Dermis microvascular lymphatic vessel endothelial cell (primary cell): ENCODE results near the gene STAT5B. TPM values are rescaled to one million over a fixed set of nuclear protein-coding genes. Genes with fewer than 3 reads are reported as not detected.
A peak's percentile ranks its signal among the peaks of the same experiment; 100 is the strongest.
"Not testable (repeated sequence)": the region's sequence is repeated elsewhere in the genome, so short reads cannot be mapped to it uniquely, and the experiment has no call there.

Experiments
- DNase-seq, 2 donors: peaks; one replicate each; pipeline versions ENCODE4 v3.0.0 to v3.0.0-alpha.2; 2010; ENCODE audit warnings: low read depth in 2 of 2
- total RNA-seq: library from RNA; depleted of rRNA; stranded (reverse); fragments of >200 nt; gene quantifications from 2 replicates; pipeline ENCODE4 v1.2.1, GENCODE V29; 2014

The STAT5B gene
- total RNA-seq, 1 donor from 2014 or later: 25.2 TPM

DNA sequence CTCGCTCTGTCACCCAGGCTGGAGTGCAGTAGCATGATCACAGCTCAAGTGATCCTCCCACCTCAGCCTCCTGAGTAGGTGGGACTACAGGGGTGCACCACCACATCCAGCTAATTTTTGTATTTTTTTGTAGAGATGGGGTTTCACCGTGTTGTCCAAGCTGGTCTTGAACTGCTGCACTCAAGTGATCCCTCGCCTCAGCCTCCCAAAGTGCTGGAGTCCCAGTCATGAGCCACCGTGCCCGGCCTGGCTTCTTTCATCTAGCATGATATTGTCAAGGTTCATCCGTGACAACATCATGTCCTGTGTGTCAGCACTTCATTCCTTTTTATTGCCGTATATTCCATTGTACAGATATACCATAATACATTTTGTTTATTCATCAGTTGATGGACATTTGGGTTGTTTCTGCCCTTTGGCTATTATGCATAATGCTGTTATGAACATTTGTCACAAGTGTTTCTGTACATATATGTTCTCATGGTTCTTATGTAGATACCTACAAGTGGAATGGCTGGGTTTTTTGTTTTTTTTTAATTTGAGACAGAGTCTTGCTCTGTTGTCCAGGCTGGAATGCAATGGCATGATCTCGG lies 78.5 kb downstream of the STAT5B start:
- DNase-seq: no peak

DNA sequence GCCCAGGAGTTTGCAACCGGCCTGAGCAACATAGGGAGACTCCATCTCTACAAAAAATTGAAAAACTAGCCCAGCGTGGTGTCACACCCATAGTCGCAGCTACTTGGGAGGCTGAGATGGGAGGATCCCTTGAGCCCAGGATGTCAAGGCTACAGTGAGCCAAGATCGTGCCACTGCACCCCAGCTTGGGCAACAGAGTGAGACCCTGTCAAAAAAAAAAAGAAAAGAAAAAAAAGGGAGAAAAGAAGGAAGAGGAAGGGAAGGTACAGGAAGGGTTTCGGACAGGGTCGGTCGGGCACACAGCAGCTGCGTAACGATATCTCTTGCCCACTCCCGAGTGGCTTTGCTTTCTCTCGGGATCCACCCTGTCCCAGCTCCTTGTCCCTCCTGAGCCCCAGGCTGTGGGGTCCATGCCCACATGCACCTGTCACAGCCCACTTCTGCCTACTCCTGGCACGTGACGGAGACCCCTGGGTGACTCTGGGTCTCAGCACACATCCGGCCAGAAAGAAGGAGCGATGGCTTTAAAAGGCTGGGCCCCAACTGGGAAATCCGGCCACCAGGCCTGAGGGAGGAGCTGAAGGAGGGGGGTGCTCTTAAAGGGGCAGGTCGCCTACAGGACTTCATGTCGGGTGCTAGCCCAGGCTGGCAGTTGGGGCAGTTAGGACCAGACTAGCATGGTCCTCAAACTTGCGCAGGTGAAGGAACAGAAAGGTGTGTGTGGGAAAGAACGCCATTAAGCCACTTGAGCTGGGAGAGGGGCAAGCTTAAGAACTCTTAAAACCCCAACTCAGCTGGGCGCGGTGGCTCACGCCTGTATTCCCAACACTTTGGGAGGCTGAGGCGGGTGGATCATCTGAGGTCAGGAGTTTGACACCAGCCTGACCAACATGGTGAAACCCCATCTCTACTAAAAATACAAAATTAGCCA lies 82.0 kb downstream of the STAT5B start, which contains the start of gene GHDC:
Gene GHDC (minus strand): TSS at position 526 of the 931 bp plus-strand sequence. CDS start 913 bp downstream, outside the sequence.
- DNase-seq: peak; percentile 61 to 68

DNA sequence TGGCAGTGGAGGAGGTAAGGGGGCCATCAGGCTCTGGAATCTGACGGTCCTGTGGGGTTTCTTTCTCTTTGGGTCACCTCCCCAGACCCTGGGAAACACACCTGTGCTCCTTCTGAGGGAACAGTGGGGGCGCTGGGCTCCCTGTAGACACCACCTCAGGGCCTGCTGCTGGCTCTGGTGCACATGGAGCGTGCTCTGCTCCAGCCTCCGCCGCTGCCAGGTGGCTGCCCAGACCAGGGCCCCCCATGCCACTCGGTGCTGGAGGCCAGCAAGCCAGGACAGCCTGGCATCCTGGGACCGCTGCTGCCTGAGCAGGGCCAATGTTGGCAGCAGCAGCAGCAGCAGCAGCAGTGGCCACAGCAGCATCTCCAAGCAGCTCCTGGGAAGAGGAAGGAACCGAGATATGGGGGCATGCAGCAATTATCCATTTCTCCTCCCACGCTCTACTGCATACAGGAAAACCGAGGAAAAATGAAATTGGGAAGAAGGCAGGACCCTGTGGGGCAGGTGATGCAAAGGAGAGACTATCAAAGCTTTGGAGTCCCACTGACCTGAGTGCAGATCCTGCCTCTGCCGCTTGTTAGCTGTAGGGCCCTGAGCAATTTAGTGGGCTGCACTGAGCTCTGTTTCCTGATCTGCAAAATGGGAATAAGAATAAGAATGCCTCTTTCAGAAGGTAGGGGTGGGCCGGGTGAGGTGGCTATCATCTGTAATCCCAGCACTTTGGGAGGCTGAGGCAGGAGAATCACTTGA lies 82.8 kb downstream of the STAT5B start:
- DNase-seq: no peak

DNA sequence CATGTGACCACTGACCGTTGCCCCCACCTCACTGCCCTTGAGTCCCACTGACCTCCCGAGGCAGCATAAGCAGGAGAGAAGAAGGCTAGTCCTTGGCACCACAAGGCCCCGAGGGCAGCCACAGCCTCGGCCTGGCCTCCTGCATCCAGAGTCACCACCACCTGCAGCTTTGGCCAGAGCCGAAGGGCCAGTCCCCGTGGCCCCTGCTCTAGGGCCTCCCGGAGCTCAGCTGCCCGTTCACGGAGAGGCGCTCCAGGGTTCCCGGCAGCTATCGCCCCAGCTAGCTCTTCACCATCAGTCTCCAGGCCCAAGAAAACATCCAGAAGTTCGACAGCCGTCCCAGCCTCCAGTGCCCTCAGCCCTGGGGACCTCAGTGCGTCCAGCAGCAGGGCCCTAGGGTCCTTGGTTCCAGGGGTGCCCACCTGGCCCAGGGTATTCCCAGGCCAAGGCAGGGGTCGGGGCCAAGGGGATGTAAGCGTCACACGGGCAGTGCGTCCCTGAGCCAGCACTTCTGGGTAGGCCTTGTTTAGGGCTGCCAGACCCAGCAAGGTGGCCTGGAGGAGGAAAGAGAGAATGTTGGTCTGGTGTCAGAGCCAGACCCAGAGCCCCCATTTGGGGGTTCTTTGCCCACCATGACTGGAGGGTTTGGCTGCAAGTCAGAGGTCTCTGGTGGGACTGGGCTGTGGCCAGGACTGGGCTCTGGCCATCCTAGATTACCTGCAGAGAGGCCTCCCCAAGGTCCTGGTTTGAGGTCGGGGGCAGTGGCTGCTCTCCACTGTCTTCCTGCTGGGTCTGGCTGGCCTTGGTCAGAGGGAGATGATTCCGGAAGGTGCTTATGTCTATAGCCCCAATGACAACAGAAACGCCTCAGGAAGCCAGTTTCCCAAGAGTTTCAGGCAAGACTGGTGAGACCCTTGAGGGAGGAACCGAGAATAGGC lies 83.7 kb downstream of the STAT5B start:
- DNase-seq: no peak

GRCh38 chr17:42191275-42191608 lies 84.9 kb downstream of the STAT5B start:
- no peak for DNase-seq

DNA sequence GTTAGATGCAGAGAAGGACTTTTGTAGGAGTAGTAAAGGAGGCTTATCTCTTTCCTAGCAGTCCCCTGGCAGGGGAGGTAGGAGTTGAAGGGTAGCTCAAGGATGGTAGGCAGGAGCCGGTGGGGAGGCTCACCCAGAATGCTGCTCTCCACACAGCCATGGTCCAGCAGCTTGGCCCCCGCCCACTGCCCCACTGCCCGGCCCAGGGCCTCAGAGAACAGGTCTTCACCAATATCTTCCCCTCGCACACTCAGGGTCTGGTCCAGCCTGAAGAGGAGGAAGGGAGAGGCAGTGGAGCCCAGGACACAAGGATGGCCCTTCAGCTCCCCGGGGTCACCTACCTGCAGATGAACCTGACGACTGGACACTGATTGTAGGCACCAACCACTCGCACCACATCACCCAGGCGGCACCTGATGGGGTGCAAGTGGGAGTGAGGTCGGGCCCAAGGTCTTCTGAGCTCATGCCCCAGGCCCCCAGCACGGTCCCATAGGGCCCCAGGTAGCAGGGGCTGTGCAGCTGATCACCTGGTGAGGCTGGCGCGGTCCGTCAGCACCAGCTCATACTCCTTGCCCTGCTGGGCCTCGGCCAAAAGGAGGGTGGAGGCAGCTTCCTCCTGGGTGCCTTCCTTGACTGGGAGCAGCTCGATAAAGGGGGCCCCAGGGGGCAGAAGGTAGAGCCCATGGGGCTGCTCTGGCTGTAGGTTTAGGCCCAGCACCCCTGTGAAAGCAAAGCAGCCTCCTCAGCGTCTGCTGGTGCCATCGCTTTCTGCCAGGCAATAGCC lies 85.5 kb downstream of the STAT5B start:
- DNase-seq: no peak

DNA sequence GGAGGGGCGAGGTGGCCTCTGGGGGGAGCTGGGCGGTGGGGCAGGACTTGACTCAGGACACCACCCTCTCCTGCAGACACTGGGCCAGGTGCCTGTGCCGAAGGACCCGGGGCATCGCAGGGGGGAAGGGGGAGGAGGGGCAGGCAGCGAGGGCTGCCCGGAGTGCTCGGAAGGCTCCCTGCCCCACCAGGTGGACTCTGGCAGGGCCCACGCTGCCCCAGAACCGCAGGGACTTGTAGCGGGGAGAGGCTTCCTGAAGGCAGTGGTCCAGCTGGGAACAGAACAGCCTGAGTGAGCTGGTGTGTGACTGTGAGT lies 86.6 kb downstream of the STAT5B start:
- DNase-seq: no peak

DNA sequence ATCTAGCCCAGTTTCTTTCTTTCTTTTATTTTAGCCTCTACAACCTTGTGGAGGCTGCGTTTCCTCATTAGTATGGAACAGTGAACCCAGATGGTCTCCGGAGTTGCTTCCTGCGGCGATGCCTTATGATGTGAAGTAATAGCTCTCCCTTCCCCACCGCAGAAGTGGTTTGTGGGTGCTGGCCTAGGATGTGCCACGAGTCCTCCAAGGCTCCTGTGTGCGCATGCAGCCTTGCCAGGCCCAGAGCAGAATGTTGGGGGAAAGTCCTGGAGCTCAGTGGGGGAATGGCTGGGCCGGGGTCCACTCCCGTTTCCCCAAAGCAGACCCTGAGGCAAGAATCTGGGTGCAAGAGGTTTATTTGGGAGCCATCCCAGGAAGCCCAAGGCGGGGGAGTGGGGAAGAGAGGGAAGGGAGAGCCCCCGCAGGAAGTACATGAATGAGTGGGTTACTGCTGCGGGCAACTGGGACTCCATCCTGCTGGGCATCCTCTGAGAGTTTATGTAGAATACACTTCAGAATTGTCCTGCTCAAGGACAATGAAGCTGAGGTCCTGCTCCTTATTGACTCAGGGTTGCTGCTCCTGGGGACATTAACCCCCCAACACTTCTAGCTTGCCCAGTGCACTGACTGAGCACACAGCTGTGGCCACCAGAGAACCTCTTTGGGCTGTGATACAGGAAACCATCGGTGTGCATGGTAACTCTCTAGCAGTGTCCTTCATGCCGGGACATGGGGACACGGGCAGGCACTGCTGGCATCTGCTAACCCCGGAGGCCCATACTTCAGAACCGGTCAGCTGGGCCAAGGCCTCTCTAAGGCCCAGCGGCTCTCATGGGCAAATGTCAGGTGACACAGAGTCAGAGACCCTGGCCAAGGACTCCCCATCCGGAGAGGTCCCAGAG lies 87.2 kb downstream of the STAT5B start:
- no peak for DNase-seq

DNA sequence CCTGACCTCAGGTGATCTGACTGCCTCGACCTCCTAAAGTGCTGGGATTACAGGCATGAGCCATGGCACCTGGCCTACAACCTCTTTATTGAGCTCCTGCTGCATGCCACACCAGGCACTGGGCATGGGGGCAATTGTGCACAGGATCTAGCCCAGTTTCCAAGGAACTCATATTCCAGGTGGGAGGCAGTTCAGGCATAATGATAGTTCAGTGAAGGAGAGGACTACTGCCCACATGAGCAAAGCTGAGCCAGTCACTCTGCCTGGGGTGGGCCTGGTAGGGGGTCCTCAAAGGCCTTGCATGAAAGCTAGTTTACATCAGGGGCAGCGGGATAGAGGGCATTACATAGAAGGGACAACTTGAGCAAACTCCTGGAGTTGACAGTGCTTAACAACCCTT lies 88.4 kb downstream of the STAT5B start:
- DNase-seq: no peak

GRCh38 chr17:42186191-42186590 lies 90.0 kb downstream of the STAT5B start:
- not testable (repeated sequence) for DNase-seq

DNA sequence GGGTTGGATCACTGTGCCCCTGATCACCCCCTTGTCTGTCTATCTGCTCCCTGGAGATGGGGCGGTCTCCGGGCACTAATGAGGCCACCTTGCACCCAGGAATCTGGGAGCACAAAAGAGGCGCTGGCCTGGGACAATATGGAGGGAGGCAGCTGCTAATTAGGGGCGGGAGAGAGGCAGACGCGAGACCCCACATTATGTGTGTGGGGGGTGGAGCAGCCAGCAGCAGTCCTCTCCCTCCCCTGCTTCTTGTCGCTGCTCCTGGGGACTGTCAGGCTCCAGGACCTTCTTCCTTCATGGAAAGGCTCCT lies 90.6 kb downstream of the STAT5B start:
- no peak for DNase-seq

DNA sequence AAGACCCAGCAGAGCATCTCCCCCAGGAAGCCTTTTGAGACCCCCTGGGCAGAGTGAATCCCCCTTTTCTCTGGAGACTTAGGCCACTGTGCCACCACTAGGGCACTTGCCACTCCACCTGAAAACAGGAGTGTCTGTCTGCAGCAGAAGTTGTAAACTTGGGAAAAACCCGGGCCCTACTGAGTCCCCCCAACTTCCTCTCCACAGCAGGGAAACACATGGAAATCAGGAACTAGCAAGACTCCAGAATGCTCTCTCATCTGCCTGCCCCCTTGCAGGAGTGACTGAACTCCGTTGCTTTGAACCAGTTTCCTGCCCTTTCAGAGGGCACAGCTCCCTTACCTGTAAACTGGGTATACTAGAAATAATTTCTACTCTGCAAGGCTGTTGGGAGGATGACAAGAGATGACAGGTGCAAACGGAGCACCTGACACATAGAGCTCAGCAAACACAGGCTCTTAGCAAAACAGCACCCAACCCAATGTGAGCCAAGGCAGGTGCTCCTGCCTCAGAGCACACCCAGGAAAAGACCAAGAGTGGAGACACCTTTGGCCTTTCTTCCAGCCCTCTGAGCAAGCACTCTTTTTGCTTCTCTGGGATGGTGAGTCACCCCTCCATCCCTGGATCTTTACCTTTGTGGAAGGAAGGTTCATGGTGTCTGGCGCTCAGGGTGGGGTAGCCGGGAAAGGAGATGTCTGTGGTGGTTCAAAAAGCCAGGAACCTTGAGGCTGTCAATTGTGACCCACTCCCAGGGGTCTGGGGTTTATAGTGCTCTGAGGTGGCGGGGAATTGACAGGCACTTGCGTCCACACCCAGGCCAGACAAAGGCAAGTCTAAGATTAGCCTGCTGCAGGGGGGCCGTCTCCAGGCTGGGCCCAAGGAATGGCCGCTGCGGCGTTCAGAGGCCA lies 91.2 kb downstream of the STAT5B start, which contains the start of gene HCRT:
Gene HCRT (minus strand): TSS at position 740 of the 908 bp plus-strand sequence. CDS start 87 bp downstream, at position 653.
- DNase-seq: no peak

GRCh38 chr17:42183741-42184711 lies 92.2 kb downstream of the STAT5B start:
- DNase-seq: peak; percentile 36 to 72

GRCh38 chr17:42182927-42183734 lies 93.1 kb downstream of the STAT5B start:
- peak in 1 of 2 donors; percentile 49 for DNase-seq

DNA sequence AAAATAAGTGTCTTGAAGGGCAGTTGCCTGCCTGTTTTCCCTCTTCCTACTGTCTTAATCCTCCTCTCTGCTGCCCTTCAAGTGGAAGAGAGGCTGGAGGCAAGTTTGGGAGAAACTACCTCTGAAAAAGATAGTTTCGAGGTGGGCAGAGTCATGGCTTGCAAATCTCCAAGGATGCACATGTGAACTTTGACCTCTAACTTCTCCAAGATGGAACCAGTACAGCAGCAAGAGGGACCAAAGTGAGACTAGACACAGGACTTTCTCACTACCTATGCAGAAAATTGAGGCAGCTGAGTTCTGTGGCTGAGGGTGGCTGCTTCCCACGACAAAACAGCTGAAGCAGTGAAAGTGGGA lies 94.4 kb downstream of the STAT5B start:
- DNase-seq: no peak
